EL (cell line): Measurements from ENCODE around the gene NDOR1.

ENCODE experiments used
- DNase-seq: peaks from one replicate; pipeline ENCODE4 v3.0.0-alpha.2; 2016

Gene NDOR1

DNA sequence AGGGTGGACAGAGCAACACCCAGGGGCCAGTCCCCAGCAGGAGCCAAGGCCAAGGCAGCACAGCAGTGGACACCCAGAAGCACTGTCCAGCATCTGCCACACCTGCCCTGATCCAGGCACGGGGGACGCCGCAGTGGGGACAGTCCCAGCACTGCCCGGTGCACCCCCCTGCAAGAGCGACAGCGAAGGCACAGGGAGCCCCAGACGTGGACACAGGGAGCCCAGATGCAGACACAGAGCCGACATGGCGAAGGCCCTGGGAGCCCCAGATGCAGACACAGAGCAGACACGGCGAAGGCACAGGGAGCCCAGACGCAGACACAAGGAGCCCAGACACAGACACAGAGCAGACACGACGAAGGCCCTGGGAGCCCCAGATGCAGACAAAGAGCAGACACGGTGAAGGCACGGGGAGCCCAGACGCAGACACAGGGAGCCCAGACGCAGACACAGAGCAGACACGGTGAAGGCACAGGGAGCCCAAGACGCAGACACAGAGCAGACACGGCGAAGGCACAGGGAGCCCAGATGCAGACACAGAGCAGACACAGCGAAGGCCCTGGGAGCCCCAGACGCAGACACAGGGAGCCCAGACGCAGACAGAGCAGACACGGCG, 21.4 kb upstream of the NDOR1 start:
- DNase-seq = no peak

DNA sequence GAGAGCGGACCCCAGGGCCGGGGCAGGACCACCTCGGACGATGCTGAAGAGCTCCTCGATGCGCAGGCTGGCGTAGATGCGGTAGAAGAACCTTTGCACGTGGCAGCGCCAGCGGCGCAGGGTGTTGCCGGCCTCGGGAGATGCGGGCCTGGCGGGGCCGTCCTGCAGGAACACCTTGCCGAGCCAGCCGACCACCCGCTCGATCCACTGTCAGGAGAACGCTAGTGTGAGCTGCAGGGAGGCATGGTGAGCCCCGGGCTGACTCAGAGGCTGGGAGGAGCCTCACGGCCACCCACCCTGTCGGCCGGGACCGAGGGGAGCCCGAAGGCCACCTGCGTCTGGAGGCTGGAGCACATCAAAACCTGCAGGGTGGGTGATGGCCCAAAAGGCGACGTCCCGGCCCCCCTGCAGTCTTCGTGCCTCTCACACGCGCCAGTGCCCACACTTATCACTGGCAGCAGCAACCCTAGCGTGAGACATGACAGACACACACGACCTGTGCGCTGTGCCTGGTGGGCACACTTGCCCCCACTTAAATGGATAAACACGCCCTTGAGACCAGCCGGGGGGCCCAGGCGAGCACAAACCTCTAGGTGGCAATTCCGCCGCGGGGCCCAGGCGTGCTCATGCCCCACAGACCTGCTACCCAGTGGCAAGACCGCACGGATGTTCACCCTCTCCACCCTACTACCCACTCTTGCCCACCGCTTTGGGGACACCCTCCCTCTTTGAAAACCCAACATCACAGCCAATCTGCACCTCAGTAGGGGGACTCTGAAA, 20.4 kb upstream of the NDOR1 start:
- DNase-seq = no peak

DNA sequence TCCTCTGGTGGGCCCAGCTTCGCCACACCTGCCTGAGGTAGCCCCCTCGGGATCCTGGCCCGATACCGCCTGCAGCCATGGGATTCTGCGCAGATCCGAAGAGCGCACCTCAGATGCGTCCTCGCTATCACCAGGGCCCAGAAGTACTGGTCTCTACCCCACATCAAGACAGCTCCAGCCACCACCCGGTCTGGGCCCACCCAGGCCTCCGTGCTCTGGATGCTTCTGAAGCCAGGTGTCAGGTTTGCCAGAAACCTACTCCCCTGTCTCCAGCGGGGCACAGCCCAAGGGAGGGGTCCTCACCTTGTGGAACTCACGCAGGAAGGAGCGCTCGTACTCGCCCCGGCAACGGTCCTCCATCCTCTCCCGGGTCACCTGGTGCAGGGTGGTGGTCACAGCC, 19.6 kb upstream of the NDOR1 start:
- no peak for DNase-seq

DNA sequence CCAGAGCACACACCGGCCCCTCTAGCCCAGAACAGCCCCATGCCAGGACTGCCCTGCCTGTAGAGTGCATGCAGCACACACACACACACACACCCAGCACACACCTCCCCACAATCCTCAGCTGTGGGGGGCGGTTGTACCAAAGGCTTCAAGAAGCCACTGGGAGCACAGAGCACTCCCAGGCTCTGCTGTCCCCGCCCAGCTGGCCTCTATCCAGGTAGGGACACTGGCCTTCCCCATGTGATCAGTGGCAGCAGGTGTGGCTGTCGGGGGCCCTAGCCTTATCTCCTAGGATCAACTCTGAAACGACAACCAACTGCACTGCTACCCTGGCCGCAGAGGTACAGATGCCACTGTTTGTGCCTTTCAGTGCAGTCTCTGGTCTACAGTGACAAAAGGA, 19.1 kb upstream of the NDOR1 start:
- DNase-seq = no peak

DNA sequence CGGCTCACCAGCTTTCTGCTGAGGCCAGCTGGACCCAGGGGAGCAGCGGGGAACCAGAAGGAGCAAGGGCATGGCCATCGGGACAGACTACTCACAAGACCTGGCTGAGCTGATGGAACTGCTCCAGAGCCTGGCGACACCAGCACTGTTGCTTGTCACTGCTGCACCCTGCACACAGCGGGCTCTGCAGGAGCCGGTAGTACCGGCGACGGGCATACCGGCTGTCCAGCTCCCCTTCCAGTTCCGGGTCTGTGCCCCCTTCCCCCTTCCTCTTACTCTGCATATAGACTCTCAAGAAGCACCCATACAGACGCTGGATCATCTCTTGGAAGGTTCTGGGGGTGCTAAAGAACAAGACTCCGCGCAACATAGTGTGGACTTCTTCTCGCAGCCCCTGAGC, 18.1 kb upstream of the NDOR1 start:
- DNase-seq = no peak

DNA sequence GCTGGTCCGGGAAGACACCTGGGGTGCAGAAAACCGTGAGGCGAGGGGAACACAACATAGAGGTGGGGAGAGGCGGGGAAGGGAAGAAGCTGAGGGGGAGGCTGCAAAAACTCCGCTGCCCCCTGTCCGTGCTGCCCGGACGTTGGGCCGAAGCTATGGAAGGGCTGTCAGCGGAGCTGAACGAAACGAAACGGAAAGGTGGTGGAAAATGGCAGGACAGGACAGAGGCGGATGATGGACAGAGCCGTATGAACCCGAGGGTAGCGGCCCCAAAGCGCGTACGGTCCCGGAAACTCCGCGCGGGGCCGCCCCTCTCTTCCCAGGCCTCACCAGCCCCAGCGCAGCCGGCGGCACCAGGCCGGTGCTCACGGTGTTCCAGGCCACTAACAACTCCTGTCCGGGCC, 17.4 kb upstream of the NDOR1 start:
- DNase-seq = no peak

DNA sequence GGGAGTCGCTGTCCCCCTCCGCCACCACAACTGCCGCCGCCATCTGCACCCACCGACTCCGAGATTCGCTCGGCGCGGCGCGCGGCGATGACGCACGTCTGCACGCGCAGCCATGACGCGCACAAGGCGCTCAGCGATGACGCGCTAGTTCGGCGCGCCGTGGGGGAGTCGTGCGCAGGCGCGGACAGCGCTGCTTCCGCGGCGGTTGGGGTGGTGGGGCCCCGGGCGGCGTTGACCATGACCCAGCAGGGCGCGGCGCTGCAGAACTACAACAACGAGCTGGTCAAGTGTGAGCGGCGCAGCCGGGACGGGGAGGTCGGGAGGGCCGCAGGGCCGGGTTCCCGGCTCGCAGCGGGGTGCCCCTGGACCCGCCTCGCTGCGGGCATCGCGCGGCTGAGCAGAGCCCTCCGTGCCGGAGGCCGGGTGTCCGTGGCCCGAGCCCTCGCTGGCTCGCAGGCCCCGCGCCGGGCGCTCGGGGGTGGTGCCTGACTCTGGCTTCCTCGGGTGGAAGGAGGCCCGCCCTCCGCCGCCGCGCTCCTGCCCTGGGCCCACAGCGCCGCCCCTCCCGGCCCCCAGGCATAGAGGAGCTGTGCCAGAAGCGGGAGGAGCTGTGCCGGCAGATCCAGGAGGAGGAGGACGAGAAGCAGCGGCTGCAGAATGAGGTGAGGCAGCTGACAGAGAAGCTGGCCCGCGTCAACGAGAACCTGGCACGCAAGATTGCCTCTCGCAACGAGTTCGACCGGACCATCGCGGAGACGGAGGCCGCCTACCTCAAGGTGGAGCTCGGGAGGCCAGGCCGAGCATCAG, 16.8 kb upstream of the NDOR1 start, which contains the start of the genes ANAPC2 and SSNA1:
ANAPC2 (minus strand) TSS at position 71 of the 807 bp plus-strand sequence; CDS start at position 43, 28 bp downstream.
SSNA1 (plus strand) TSS at position 187 of the 807 bp plus-strand sequence; CDS start at position 238, 51 bp downstream.
- peak; percentile 91 for DNase-seq

DNA sequence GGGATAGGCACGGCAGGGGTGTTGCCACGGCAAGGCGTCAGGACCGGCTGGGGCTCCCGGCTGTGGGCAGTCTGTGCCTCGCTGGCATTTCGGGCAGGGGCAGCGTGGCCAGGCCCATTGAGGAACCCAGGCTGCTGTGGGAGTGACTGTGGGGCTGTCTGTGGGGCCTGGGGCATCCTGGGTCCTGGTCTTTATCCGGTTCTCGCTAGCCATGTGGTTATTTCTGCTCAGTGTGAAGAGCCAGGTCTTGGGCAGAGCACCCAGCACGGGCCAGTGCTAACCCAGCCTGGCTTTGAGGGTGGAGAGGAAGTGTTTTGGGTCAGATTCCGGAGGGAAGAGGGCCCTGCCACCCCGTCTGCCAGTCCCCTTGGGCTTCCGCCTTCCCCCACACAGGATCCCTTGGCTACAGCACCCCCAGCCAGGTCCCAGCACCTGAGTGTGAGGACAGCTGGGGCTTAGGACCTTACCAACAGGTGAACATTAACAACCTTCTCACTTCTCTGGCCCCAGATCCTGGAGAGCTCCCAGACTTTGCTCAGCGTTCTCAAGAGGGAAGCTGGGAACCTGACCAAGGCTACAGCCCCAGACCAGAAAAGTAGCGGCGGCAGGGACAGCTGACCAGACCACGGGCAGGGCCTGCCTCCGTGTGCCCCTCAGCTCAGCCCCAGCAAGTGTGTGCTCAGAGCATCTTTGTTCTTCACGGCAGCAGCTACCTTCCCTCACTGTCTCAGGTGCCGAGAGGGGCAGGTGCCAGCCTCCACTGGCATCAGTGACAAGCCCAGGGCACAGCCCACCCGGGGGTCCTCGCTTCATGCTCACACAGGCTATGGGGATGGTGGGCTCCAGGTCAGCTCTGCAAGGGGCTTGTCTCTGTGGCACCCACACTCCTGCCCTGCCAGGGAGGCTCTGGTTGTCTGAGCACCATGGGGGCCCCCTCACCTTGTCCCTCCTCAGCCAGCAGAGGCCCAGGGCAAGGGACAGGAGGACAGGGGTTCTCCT, 15.9 kb upstream of the NDOR1 start:
- no peak for DNase-seq

DNA sequence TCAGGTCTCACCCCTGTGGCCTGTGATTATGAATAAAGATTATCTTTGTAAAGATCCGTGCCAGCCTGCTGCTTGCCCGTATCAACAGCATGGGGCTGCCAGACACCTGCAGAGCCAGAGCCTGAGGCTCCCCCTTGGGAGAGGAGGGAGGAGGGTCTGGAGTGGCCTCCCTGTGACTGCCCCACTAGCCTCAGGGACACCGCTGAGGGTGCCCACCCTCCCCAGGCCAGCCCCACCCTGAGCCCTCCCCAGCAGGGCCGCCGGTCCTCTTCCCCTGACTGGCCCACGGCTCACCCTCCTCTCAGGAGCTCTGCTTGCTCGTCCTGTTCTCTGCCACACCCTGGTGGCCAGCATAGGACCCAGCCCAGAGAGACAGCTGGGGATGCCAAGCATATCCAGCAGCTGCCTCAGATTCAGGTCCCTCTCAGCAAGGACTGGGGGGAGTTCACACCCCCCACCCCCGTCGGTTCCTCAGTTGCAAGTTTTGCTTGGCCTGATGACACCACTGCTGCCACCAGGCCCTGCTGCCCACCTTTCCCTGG, 15.1 kb upstream of the NDOR1 start:
- no peak for DNase-seq

DNA sequence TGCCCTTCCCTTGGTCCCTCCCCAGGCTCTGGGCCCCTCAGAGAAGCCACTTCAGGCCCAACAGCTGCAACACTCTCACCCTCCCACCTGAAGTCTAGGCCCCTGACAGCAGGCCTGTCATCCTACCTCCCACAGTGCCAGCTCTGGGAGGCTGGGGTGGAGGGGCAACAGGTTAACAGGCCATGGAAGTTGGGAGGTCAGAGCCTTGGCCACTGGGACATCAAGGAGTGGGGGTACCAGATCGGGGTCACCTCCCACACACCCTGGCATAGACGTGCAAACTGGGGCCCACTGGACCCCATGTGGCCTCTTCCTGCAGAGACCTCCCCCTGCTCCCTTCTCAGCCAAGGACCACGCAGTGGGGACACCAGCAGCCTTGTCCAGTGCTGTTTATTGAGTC, 14.3 kb upstream of the NDOR1 start:
- no peak for DNase-seq

DNA sequence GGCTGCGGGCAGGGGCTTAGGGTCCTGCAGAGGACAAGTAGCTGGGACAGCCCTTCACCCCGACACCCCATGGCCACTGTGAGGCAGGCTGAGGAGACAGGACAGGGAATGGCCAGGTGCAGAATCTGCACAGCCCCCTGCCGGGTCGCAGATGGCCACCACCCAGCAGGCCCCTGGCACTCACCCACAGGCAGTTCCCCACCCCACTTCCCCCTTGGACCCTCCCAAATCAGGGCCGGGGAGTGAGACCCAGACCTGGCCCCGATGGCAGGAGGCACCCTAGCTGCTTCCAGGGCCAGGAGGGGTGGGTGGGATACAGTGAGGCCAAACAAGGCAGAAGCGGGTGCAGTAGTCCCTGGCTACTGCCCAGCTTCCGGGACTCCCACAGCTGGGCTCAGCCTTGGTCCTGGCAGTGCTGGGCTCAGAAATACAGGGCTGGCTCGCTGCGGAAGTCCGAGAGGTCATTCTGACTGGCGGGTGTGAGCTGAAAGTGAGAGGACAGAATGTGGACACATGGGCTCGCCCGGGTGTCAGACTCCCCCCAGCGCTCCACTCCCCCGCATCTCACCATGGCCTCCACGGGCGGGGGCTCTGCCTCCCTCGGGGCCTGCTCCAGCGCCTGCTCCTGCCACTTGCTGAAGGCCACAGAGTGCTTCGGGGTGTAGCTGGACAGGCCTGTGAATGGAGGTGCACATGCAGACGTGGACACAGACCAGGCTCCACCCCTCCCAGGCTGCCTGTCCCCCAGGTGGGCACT, 13.6 kb upstream of the NDOR1 start:
- DNase-seq = no peak

DNA sequence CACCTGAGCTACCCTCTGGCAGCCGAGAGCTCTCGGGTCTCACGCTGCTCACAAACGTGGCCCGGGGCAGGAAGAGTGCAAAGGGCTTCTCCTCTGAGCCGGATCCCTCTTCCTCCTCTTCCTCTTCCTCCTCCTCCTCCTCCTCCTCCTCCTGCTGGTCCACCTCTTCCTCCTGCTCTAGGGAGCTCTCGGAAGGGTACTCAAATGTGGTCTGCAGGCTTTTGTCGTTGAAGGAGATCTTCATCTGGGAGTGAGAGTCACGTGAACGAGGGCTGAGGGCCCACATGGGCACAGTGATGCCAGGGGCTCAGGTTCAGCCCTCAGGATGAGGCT, 13.1 kb upstream of the NDOR1 start:
- DNase-seq = no peak

DNA sequence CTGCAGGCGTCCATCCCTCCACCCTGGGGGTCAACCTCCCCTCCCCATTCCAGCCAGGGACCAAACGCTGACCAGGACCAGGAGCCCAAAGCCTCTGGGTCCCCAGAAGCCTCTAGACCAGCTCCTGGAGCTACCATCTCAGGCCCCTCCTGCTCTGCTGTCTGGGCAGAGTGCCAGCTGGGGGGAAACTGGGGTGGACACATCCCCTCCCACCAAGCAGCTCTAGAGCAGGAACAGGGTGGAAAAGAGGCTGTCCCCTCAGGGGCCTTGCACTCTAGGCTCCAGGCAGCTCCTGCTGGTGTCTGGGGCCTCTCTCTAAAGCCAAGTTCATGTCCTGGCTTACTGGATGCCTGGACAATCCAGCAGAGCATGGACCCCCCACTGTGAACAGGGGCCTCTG, 12.6 kb upstream of the NDOR1 start:
- no peak for DNase-seq

DNA sequence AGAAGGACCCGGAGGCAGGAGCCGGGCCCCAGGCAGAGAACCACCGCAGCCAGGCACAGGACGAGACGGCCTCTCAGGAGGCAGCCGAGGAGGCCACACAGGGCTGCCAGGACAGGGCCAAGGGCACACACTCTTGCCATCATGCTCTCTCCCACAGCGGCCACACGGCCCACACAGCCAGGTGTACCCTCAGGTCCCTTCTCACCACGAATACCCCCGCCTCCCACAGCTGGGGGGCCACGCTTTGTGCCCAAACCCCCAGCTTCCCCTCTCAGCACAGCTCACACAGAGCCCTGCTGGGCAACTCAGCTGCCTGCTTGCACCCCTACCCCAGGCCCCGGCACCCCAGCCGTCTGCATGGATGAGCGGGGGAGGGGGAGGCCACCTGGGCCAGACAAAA, 11.7 kb upstream of the NDOR1 start:
- no peak for DNase-seq

DNA sequence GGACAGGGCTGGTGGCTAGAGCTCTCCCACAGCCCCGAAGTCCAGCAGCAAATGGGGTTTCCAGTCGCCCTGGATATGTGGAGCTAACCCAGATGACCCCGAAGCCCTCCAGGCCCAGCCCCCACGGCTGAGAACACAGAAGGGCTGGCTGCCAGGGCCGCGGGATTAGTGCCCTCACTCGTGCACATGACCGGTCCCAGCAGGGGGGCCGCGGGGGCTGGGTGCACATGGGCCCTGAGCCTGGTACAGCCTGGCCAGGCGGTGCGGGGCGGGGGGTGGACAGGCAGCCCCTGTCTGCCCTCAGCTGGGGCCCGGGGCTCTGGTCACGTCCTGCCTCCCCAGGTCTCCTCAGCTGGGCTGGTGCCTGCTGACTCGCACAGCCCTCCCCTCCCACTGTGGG, 11.1 kb upstream of the NDOR1 start:
- DNase-seq = no peak

DNA sequence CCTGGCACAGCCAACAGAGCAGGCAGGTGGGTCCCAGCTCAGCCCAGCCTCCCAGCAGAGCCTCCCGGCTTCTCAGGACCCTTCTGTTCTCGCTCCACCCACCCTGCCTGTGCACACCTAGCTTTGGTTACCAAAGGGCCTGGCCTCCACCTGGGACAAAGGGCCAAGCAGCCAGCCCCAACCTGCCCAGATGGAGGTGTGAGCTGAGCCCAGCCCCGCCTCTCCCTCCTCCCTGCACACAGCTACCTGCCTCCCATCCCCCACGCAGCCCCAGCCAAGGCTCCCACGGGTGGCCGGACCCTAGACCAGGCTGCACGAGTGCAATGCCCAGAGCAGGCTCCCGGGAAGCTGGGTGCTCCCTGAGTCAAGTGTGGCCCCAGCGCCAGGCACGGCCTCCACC, 10.6 kb upstream of the NDOR1 start:
- no peak for DNase-seq

DNA sequence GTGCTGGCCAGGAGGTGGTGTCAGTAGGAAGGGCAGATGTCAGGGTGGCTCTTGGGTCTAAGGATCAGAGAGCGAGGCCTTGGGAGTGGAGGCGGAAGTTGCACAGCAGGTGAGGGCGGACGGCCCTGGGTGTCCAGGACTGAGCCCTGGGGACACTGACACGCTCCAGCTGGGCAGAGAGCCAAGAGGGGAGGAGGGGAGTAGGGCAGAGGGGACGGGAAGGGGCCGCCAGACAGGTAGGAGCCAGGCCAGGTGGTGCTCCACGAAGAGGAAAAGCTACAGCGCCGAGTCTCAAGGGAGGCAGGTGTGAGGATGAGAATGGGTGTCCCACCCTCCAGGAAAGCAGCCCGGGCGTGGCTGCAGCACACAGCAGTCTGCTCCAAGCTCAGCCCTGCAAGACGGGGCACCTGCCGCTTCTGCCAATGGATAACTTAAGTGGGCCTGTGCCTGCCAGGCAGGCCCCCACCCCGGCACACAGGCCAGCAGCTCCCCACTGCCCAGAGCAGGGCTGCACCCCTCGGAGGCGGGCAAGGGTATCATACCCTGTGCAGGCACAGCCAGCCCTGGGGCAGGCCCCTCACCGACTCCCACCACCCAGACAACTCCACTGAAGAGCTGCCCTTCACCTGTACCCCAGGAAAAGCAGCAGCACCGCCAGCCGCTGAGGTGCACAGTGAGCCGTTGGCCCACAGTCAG, 9.8 kb upstream of the NDOR1 start:
- DNase-seq = no peak

DNA sequence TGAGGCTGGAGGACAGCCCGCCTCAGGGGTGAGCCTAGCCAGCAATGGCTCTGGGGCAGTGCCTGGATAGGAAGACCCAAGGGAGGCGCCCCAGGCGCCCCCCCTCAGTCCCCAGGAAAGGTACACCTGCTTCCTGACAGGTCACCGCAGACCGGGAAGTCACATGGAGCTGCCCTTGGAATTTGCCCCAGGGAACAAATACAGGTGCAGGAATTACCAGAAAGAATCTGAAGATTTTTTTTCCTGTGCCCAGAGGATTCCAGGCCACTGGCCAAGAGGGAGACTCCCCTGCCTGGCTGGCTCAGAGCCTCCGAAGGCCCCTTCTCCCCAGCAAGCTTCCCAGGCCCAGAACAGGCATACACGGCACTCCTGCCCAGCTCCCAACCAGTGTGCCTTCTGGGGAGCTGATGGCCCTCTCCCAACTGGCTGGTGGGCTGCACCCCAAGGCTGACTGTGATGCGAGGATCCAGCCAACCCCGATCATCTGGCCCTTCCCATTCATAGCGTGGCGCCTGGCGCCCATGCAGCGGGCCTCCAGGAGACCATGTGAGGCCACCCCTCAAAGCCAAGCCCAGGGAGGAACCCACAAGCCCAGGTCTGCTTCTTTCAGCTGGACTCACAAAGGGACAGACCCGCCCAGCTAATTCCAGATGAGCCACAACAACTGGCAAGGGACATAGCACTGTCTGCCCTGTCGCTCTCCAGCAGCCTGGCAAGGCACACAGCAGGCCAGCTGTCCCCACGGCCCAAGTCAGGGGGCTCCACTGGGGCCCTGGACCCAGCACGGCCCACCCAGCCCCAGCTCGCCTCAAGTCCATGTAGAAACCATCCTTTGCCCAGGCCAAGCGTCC, 7.2 kb upstream of the NDOR1 start:
- no peak for DNase-seq

DNA sequence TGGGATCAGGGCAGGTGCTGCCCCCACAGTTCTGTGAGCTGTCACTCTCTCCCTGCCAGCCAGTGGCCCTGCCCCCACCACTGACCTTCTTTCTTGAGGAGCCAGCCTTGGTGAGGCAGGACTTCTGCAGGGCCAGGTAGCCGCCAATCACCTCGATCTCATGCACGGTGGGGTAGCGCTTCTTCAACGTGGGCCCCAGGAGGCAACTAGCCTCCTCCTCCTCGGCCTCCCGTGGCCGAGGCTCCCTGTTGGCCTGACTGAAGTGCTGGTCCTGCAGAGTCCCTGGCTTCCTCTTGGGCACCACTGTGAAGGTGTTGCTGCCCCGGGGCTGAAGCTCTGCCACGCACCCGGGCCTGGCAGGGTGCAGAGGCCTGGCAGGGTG, 6.6 kb upstream of the NDOR1 start:
- no peak for DNase-seq
